HG03558 (cell line): Measurements from ENCODE around the gene FASTKD2.
"Not testable (repeated sequence)": the region's sequence is repeated elsewhere in the genome, so short reads cannot be mapped to it uniquely, and the experiment has no call there.

ENCODE experiments used
- ATAC-seq: cut with Tn5 transposase; IDR thresholded peaks from one replicate; pipeline ENCODE4 v1.9.1; 2021; ENCODE audit warnings: moderate number of reproducible peaks; ENCODE audit not compliant: unreplicated experiment; ENCODE audit errors: extremely low read depth

Gene FASTKD2

DNA sequence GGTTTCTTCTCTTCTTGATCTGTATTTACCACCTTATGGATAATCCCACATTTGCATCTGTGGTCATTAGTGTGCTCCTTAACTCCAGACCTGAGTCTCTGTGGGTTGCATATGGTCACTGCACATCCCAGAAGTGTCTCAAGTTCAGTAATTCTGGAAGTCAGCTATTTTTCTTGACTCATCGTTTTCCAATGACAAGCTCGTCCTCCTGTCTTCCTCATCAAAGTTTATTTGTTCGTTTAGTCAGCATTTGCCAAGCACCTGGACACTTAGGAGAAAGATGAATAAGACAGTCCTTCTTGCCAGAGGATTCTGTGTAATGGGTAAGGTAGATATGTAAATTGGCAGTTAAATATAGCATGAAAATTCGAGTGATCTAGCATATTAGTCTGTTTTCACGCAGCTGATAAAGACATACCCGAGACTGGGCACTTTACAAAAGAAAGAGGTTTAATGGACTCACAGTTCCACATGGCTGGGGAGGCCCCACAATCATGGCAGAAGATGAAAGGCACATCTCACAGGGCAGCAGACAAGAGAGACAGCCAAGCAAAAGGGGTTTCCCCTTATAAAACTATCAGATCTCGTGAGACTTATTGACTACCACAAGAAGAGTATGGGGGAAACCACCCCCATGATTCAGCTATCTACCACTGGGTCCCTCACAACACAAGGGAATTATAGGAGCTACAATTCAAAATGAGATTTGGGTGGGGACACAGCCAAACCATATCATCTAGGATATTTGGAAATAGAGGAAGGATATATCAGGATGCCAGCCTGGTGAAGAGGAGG lies 19.4 kb downstream of the FASTKD2 start:
- no peak for ATAC-seq

GRCh38 chr2:206790311-206790935 lies 25.0 kb downstream of the FASTKD2 start:
- ATAC-seq = no peak

DNA sequence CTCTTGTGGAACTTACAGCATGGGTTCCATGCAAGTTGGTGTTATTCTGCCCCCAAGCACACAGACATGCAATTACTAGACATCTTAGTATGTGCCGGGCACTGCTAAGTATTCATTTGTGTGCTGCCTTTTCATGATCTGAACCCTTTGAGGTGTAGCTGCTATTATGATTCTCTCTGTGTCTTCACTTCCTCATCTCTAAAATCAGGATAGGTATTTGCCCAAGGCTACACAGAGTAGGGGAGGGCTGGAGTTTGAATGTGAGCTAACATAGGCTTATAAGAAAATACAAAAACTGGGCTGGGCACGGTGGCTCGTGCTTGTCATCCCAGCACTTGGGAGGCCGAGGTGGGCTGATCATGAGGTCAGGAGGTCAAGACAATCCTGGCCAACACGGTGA lies 27.2 kb downstream of the FASTKD2 start:
- no peak for ATAC-seq

- ATAC-seq = no peak
Measured at GRCh38 chr2:206797376-206797775, 32.0 kb downstream of the FASTKD2 start.

- ATAC-seq = peak; percentile 77
Measured at GRCh38 chr2:206798000-206798399, 32.6 kb downstream of the FASTKD2 start.

DNA sequence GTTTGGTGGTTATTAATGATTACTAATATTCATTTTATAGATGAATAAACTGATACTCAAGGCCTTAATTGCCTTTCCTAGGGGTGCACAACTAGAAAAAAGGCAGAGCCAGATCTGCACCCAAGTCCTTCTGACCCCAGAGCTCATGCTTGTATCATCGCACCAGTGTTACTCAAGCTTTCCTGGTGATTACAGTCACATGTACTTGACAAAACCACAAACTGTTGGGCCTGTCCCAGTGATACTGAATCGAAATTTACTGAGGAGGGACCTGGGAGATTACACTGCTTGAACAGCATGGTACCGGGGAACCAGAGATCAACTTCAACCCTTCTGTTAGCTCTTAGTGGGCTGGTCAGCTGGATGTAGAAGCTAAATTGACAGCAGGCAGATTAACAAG lies 33.7 kb downstream of the FASTKD2 start:
- ATAC-seq = no peak

DNA sequence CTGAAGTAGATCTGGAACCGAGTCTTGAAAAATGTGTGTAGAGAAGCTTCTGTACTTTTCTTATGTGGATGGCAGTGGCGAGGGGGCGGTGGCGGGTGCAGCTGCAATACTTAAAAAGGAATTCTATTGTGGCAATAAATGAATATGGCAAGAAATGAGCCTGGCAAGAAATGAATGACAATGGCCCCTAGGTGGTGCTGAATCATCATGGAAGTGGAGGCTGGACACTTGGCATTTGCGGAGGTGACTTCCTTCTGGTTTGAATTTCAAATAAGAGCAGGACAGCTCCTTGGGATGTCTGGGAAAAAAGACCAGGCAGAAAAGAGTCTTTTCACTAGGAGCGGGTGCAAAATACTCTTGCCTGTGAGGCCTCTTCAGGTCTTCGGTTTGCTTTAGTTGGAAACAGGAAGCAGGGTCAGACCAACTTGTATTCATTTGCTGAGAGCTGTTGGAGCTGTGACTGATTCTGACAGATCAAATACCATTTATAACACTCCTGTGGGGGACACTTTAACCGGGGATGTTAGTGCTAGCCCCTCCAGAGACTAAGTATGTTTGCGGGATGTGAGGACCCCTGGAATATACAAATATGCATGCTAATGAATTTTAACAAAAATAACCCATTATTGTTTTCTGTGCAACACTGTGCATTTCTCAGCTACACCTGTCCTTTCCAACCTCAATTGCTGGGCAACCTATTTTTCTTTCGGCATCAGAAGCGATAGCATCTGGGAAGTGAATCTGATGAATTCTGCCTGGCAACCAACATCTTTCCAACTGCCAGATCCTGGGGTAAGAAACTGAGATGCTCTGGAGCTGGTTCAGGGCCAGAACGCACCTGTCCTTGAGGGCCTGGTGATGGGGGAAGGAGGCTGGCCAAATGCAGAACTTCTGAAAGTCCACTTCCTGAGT lies 35.4 kb downstream of the FASTKD2 start:
- no peak for ATAC-seq

DNA sequence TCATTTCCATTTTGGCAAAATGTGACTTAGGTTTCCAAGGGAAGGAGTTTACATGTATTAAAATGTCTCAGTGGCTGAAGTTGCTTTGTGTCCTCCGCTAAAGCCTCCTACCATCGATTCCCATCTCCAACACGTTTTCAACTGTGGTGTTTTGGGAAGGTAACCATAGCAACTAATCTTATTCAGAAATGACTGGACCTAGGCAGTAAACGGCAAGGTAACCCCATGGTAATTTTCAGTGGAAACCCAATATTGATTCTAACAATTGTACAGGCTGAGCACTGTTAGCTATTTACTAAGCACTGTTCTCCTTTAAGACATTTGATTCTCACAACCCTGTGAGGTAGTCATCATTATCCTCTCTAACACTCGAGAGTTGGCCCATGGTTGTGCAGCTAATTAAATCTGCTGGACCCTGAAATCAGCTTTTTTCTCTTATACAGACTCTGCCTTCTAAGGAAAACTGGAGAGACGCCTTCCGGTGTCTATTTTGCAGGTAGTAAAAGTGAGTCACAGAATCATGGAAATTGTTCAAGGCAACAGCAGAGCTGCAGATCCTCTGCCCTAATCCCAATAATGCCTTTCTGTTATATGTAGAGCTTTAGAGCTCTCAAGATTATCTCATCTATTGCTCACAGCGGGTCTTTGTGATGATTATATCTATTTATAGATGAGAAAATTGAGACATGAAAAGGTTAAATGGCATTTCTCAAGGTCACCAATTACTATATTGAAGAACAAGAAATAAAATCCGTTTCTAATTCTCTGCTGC lies 36.2 kb downstream of the FASTKD2 start:
- no peak for ATAC-seq

GRCh38 chr2:206802654-206803514 lies 37.5 kb downstream of the FASTKD2 start:
- no peak for ATAC-seq

DNA sequence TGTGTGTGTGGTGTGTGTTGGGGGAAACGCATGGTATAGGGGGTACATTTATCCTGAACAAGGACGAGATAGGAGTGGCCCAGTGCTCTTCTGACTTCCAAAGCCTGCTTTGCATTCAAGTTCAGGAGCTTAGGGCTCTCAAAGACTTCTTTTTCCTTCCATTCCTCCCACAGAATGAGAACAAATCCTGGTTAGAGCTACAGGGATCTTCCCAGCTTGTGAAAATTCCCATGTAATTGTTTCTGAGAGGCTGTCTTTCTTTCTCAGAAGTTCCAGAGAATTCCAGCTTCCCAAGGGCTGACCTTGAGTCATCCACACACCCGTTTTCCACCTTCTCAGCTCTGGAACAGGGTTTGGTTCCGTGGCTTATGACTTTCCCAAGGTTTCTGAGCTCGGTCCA lies 38.9 kb downstream of the FASTKD2 start:
- ATAC-seq = no peak

DNA sequence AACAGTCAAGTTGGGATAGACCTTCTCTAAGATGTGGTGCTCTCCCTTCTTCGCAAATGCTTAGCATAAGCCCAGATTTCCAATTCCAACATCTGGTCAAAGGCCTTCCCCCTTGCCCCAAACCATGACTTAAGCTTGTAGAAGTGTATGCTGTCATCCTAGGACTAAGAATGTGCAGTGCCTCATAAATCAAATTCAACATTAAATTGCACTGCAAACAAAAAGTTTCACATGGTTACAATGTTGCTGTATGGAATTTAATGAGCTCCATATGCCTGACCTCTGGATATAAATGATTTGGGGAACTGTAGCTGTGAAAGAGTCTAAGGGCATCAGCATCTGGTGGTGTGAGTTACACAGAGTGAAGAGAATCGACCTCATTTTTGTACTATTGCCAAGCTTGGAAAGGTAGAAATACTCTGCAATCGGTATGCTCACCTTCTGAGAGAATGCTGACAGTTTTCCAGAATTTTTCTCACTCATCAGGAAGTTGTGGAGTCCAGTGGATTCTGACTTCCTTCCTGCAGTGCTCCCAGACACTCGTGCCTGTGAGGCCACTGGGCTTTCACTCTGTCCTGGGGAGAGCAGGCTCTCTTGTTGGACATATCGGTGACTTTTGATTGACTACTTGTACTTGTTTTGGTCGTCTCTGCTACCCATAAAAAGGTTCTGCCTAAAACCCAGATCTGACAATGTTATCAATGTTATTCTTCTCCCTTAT lies 40.6 kb downstream of the FASTKD2 start:
- no peak for ATAC-seq

DNA sequence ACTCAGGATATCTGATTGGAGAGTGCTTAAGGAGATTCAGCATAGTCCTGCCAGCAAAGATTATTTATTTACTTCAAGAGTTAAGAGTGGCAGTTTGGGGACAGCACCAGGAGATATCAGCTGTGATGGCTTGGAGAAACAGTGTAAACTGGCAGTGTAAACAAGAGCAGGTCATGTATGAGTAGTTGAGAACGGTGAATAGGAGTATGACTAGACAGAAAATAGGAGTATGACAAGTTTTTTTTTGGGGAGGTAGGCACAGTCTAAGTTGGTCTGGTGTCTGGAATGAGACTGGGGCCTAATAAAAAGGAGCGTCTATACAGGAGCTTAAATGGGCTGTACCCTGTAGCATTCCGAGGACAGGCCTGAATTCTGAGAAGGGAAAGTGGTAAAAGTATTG lies 42.2 kb downstream of the FASTKD2 start:
- not testable (repeated sequence) for ATAC-seq

DNA sequence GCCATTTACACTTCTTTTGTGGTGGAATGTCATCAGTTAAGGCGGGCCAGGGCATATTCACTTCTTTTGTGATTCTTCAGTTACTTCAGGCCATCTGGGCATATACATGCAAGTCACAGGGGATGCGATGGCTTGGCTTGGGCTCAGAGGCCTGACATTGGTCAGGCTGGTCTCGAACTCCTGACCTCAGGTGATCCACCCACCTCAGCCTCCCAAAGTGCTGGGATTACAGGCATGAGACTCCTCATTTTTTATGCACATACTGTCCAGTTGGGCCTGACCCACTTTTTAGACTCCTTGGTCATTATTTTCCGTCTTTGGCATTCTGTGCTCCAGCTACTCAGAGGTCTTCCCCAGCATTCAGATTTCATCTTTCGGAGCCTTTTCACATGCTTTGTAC lies 47.1 kb downstream of the FASTKD2 start:
- ATAC-seq = not testable (repeated sequence)

- no peak for ATAC-seq
Measured at GRCh38 chr2:206814498-206814897, 49.1 kb downstream of the FASTKD2 start.

GRCh38 chr2:206820807-206821206 lies 55.4 kb downstream of the FASTKD2 start:
- ATAC-seq = no peak

- ATAC-seq = no peak
Measured at GRCh38 chr2:206823178-206823577, 57.8 kb downstream of the FASTKD2 start.

- ATAC-seq = no peak
Measured at GRCh38 chr2:206824087-206824618, 58.7 kb downstream of the FASTKD2 start.

DNA sequence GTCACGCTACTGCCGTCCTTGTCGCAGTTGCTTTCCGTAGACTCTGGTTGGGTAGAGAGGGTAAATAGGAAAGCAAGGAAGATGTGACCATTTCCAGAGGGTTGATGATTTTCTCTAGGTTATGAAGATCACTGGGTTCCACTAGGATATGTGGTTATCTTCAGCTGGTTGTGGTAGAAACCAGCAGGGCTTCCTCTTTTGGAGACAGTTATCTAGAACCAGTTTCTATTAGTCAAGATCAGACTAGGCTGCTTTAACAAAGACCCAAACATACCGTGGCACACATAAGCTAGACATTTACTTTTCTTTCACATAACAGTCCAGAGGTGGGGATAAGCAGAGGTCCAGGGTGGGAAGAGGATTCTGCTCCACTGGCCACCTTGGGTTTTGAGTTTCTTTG lies 59.6 kb downstream of the FASTKD2 start:
- ATAC-seq = no peak
